Dendritic cell treated with granulocyte-macrophage colony-stimulating factor and Interleukin-4, amounts not matched to agents 40 ng/mL and 50 ng/mL, for 4 days (primary cell): ENCODE measurements around the gene RIN3.

Source experiments
- H3K27ac Mint-ChIP-seq: one replicate; pipeline ENCODE4 v1.8.0; 2022; ENCODE audit warnings: mild to moderate bottlenecking, mixed read lengths
- H3K27me3 Mint-ChIP-seq: one replicate; pipeline ENCODE4 v1.8.0; 2022; ENCODE audit warnings: mild to moderate bottlenecking, mixed read lengths
- H3K36me3 Mint-ChIP-seq: one replicate; pipeline ENCODE4 v1.8.0; 2022; ENCODE audit warnings: low read depth, mixed read lengths
- H3K4me1 Mint-ChIP-seq: one replicate; pipeline ENCODE4 v1.8.0; 2022; ENCODE audit warnings: low read depth, mixed read lengths
- H3K4me3 Mint-ChIP-seq: one replicate; pipeline ENCODE4 v1.8.0; 2022; ENCODE audit warnings: mild to moderate bottlenecking, moderate library complexity, mixed read lengths
- H3K9me3 Mint-ChIP-seq: one replicate; pipeline ENCODE4 v1.8.0; 2022; ENCODE audit warnings: mixed read lengths
- intact Hi-C: fragments of 100-400 bp; cut with micrococcal nuclease; formaldehyde crosslinking; loops from one replicate; pipeline ENCODE4 v1.15.0; 2022

The RIN3 gene

DNA sequence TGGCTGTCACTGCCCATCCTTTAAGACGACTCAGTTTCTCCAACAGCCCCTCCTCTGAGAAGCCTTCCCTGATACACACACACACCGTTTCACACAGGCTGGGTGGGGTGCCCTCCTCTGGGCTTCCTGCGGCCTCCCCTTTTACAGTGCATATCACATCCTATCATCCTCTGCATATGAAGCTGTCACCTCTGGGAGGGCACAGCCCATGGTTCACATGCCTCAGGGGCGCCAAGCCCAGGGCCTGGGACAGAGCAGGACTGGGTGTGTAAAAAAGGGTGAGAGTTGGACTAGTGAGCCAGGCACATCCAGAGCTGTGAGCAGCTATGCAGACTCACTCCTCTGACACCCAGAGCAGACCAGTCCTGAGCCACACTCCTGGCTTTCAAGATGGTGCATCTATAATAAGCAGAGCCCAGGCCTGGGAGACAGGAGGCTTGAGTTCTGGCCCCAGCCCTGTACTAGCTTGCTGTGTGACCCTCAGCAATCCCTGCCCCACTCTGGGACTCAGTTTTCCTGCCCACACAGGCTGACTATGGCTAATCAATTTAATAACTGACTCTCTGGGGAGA lies 172.3 kb downstream of the RIN3 start:
- Mint-ChIP-seq H3K4me1 (peaks cover 42% of the 10 kb centered on the region), H3K27me3 (no peaks in the 10 kb centered on the region), H3K4me3 (no peak overlapping the region), H3K27ac (peak overlapping the region; percentile 52), H3K36me3 (peaks cover 93% of the 10 kb centered on the region), H3K9me3 (no peaks in the 10 kb centered on the region)
- intact Hi-C loops: loop anchor here (2.0 kb wide), 1 partner anchor 97 kb away; no protein-coding TSS in a partner anchor

DNA sequence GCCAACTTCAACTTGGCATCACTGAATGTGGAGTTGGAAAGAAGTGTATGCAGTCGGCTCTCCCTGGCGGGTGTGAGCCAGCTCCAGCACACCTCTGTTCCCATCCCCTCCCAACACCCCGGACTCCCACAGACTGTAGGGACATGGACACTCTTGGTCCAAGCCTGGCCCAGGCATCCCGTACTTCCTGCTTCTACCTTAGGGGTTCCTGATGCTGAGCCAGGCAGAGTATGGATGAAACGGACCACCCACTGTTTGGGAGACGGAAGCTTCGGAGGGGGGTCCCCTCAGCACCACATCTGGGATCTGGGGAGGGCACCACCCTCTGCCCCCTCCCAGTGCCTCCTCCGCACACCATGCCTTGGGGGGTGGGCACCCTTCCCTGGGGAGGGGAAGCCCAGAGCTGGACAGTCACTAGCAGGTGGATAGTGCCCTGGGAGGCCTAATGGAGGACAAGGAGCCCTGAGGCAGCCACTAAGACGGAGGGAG lies 172.9 kb downstream of the RIN3 start:
- H3K4me1 Mint-ChIP-seq: peaks cover 42% of the 10 kb centered on the region
- peaks cover 93% of the 10 kb centered on the region for H3K36me3 Mint-ChIP-seq
- no peaks in the 10 kb centered on the region for H3K9me3 Mint-ChIP-seq
- peak overlapping the region; percentile 52 for H3K27ac Mint-ChIP-seq
- intact Hi-C loops: loop anchor here (2.0 kb wide), 1 partner anchor 96 kb away; no protein-coding TSS in a partner anchor
- H3K4me3 Mint-ChIP-seq: no peak overlapping the region
- no peaks in the 10 kb centered on the region for H3K27me3 Mint-ChIP-seq

- no peaks in the 10 kb centered on the region for H3K9me3 Mint-ChIP-seq
- H3K36me3 Mint-ChIP-seq: peaks cover 93% of the 10 kb centered on the region
- H3K27me3 Mint-ChIP-seq: no peaks in the 10 kb centered on the region
- peaks cover 43% of the 10 kb centered on the region for H3K4me1 Mint-ChIP-seq
- no peak overlapping the region for H3K4me3 Mint-ChIP-seq
- H3K27ac Mint-ChIP-seq: peak overlapping the region; percentile 52
- intact Hi-C loops: loop anchor here (2.0 kb wide), 1 partner anchor 96 kb away; no protein-coding TSS in a partner anchor
These were observed 173.4 kb downstream of the RIN3 start for GRCh38 chr14:92686900-92687427.

- H3K4me3 Mint-ChIP-seq: no peak overlapping the region
- H3K4me1 Mint-ChIP-seq: peaks cover 43% of the 10 kb centered on the region
- intact Hi-C loops: loop anchor here (2.0 kb wide), 1 partner anchor 95 kb away; no protein-coding TSS in a partner anchor
These were observed 174.3 kb downstream of the RIN3 start for GRCh38 chr14:92687681-92688433.

DNA sequence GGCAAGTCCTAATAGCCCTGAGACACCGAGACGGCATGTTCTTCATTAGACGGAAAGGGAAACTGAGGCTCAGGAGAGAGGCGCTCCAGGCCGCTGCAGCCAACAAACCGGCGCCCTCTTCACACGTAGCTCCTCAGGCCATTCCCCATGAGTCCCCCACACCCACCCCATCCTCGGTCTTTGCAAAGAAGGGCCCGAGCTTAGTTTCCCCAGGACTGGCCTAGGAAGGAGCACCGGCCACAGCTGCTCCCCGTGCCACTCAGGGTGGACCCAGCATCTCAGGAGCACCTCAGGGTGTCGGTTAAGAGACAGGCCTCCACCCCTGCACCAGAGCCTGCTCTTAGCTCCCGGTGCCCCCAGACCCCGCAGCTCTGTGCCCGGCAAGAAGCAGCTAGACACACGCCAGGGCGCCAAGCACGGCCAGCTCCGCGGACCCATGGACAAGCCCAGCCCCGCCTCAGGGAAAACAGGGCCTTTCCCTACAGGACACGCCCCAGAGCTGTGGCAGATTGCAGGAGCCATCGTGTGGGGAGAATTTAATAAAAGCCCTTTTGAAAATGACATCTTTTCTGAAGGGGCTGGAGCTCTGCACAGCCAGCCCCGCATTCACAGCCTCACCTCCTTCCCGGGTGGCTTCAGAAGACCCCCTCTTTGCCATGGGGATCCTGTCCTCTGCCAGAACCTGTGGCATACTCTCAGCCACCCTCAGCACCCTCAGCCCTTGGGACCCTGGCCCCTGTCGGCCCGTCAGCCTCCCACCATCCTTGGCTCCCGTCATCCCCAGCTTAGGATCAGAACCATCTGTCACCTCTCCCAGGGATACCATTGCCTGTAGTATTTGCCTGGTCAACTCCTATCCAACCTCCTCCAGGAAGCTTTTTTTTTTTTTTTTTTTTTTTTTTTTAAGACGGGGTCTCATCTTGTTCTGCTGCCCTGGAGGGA lies 175.1 kb downstream of the RIN3 start:
- Mint-ChIP-seq H3K9me3 (no peaks in the 10 kb centered on the region), H3K27ac (no peak overlapping the region), H3K4me1 (peaks cover 50% of the 10 kb centered on the region), H3K27me3 (no peaks in the 10 kb centered on the region), H3K4me3 (no peak overlapping the region), H3K36me3 (peaks cover 85% of the 10 kb centered on the region)
- intact Hi-C loops: no loop called here

More at GRCh38 chr14:92687681-92688433, 174.3 kb downstream of the RIN3 start:
- Mint-ChIP-seq H3K27me3 (no peaks in the 10 kb centered on the region), H3K9me3 (no peaks in the 10 kb centered on the region), H3K36me3 (peaks cover 92% of the 10 kb centered on the region), H3K27ac (no peak overlapping the region)

GRCh38 chr14:92690171-92691011 lies 176.8 kb downstream of the RIN3 start:
- intact Hi-C loops: no loop called here
- H3K9me3 Mint-ChIP-seq: no peaks in the 10 kb centered on the region
- H3K4me1 Mint-ChIP-seq: peaks cover 65% of the 10 kb centered on the region
- peak overlapping the region; percentile 85 for H3K27ac Mint-ChIP-seq
- no peaks in the 10 kb centered on the region for H3K27me3 Mint-ChIP-seq
- H3K36me3 Mint-ChIP-seq: peaks cover 79% of the 10 kb centered on the region
- H3K4me3 Mint-ChIP-seq: no peak overlapping the region

GRCh38 chr14:92692822-92693226 lies 179.2 kb downstream of the RIN3 start:
- H3K27me3 Mint-ChIP-seq: peaks cover 1% of the 10 kb centered on the region
- peak overlapping the region; percentile 85 for H3K27ac Mint-ChIP-seq
- peak overlapping the region; percentile 18 for H3K4me3 Mint-ChIP-seq
- intact Hi-C loops: no loop called here
- peaks cover 71% of the 10 kb centered on the region for H3K36me3 Mint-ChIP-seq
- peaks cover 79% of the 10 kb centered on the region for H3K4me1 Mint-ChIP-seq
- no peaks in the 10 kb centered on the region for H3K9me3 Mint-ChIP-seq

GRCh38 chr14:92693998-92694795 lies 180.6 kb downstream of the RIN3 start:
- Mint-ChIP-seq H3K27ac (peak overlapping the region; percentile 83), H3K27me3 (peaks cover 1% of the 10 kb centered on the region), H3K4me3 (no peak overlapping the region), H3K4me1 (peaks cover 87% of the 10 kb centered on the region), H3K9me3 (no peaks in the 10 kb centered on the region), H3K36me3 (peaks cover 57% of the 10 kb centered on the region)
- intact Hi-C loops: no loop called here

DNA sequence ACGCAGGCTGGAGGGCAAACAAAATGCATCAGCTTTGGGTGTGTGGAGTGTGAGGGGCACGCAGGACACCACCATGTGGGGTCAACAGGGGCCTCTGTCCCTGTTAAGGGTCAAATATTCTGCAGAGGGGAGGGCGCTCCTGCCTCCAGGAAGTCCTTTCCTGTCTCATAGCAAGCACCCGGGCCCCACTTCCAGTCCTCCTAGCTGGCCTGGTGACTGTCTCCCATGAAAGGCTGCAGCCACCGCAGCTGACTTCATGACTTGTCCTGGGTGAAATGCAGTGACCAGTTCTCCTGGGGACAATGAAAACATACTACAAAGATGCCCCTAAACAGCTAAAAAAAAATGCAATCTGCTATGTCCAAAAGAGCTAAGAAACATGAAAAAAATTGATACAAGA lies 181.2 kb downstream of the RIN3 start:
- Mint-ChIP-seq H3K9me3 (no peaks in the 10 kb centered on the region), H3K4me3 (no peak overlapping the region), H3K27me3 (peaks cover 1% of the 10 kb centered on the region), H3K4me1 (peaks cover 87% of the 10 kb centered on the region), H3K27ac (peak overlapping the region; percentile 83), H3K36me3 (peaks cover 51% of the 10 kb centered on the region)
- intact Hi-C loops: no loop called here

- Mint-ChIP-seq H3K27ac (peak overlapping the region; percentile 83), H3K4me3 (no peak overlapping the region), H3K4me1 (peaks cover 84% of the 10 kb centered on the region), H3K36me3 (peaks cover 43% of the 10 kb centered on the region), H3K27me3 (peaks cover 1% of the 10 kb centered on the region), H3K9me3 (no peaks in the 10 kb centered on the region)
- intact Hi-C loops: no loop called here
These were observed 182.0 kb downstream of the RIN3 start for GRCh38 chr14:92695562-92695961.

GRCh38 chr14:92696366-92696765 lies 182.8 kb downstream of the RIN3 start:
- Mint-ChIP-seq H3K27ac (peak overlapping the region; percentile 83), H3K4me3 (peak overlapping the region; percentile 33), H3K27me3 (peaks cover 1% of the 10 kb centered on the region), H3K9me3 (no peaks in the 10 kb centered on the region), H3K36me3 (peaks cover 35% of the 10 kb centered on the region), H3K4me1 (peaks cover 84% of the 10 kb centered on the region)
- intact Hi-C loops: no loop called here

DNA sequence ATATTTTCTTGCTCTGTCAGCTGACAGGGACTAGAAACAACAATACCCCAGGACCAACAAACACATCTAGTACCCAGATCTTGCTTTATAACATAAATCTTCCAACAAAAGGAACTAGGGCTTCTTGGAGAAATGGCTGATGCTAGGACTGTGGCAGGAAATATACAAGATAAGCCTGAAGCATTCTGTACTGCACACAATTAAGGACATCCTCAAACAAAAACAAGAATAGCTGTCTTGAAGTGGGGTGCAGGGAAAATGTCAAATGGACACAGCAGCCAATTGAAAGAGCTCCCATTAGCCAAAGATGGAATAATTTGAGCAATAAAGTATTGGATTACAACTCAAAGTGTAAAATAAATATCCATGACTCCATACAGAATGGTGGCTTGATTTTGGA lies 184.8 kb downstream of the RIN3 start:
- Mint-ChIP-seq H3K36me3 (peaks cover 30% of the 10 kb centered on the region), H3K9me3 (no peaks in the 10 kb centered on the region), H3K27ac (no peak overlapping the region), H3K4me1 (peaks cover 84% of the 10 kb centered on the region), H3K4me3 (no peak overlapping the region), H3K27me3 (peaks cover 1% of the 10 kb centered on the region)
- intact Hi-C loops: no loop called here
